A673 (cell line): ENCODE data around the gene TTLL8. TPM values are rescaled to one million over a fixed set of nuclear protein-coding genes. Genes with fewer than 3 reads are reported as not detected.
A peak's percentile ranks its signal among the peaks of the same experiment; 100 is the strongest.

Experiments
- BruUV-seq: library from RNA; stranded (reverse); fragments of 400-500 nt; replicated peaks from 2 replicates; lab custom pipeline; 2021; lab: Mats Ljungman, UMichigan
- CTCF ChIA-PET: fragments of 300-600 bp; sonication (Branson Sonifier 250); formaldehyde crosslinking; loops from one replicate; lab custom pipeline; 2022; ENCODE audit warnings: antibody characterized with exemption; lab: Charles Lee
- POLR2A ChIA-PET: fragments of 300-600 bp; sonication (Branson Sonifier 250); formaldehyde crosslinking; loops from one replicate; lab custom pipeline; 2022; ENCODE audit warnings: antibody characterized with exemption; ENCODE audit not compliant: low non-redundant PET; lab: Charles Lee
- DNase-seq: peaks from one replicate; pipeline ENCODE4 v3.0.0-alpha.2; 2015; ENCODE audit warnings: low spot score
- H3K27ac ChIP-seq: fragments of 200-600 bp; sonication (generic); 2 replicates; pipeline ENCODE4 v1.5.1; 2016; ENCODE audit warnings: mixed run types, low read depth, mild to moderate bottlenecking, mixed read lengths, antibody characterized with exemption, low read length; ENCODE audit not compliant: poor library complexity, severe bottlenecking
- H3K27me3 ChIP-seq: fragments of 200-600 bp; sonication (generic); replicated peaks from 2 replicates; pipeline ENCODE4 v1.6.1; 2017; ENCODE audit warnings: mixed run types, low read depth, mild to moderate bottlenecking, mixed read lengths, antibody characterized with exemption, low read length; ENCODE audit not compliant: insufficient read depth, poor library complexity
- H3K36me3 ChIP-seq: fragments of 200-600 bp; sonication (generic); 2 replicates; pipeline ENCODE4 v1.6.1; 2016; ENCODE audit warnings: mixed run types, mild to moderate bottlenecking, mixed read lengths, antibody characterized with exemption, low read length; ENCODE audit not compliant: insufficient read depth, poor library complexity, severe bottlenecking
- H3K4me1 ChIP-seq: fragments of 200-600 bp; sonication (generic); 2 replicates; pipeline ENCODE4 v1.6.1; 2017; ENCODE audit warnings: mixed run types, mild to moderate bottlenecking, mixed read lengths, antibody characterized with exemption, low read length; ENCODE audit not compliant: insufficient read depth, poor library complexity, severe bottlenecking
- H3K4me3 ChIP-seq: fragments of 200-600 bp; sonication (generic); 2 replicates; pipeline ENCODE4 v1.5.1; 2016; ENCODE audit warnings: low read depth, mixed run types, mild to moderate bottlenecking, mixed read lengths, low read length; ENCODE audit not compliant: poor library complexity, severe bottlenecking
- H3K9me3 ChIP-seq: fragments of 200-600 bp; sonication (generic); 2 replicates; pipeline ENCODE4 v1.6.1; 2016; ENCODE audit warnings: mixed run types, low read depth, mild to moderate bottlenecking, mixed read lengths, antibody characterized with exemption, low read length; ENCODE audit not compliant: poor library complexity, severe bottlenecking
- EZH2 ChIP-seq: fragments of 200-600 bp; sonication (generic); IDR thresholded peaks from 2 replicates; pipeline ENCODE4 v1.6.1; 2017; ENCODE audit warnings: borderline replicate concordance, low read depth, mild to moderate bottlenecking, mixed read lengths, antibody characterized with exemption, low read length; ENCODE audit not compliant: poor library complexity, severe bottlenecking
- intact Hi-C: fragments of 100-400 bp; cut with micrococcal nuclease; formaldehyde crosslinking; loops from one replicate; pipeline ENCODE4 v1.10.0; 2022; ENCODE audit not compliant: unreplicated experiment
- total RNA-seq: library from RNA; stranded (reverse); gene quantifications from 2 replicates; pipeline ENCODE4 v1.2.3, GENCODE V29; 2021
- TF ChIP-seq, protein P1 (sequence below): fragments of 300-800, 200-600 bp; sonication (generic); conservative IDR thresholded peaks from 2 replicates; pipeline ENCODE4 v1.5.1; 2017; ENCODE audit warnings: low read depth, mild to moderate bottlenecking, antibody characterized with exemption, low read length, moderate library complexity, mixed read lengths

The TTLL8 gene
- total RNA-seq, 1 experiment from 2014 or later = not detected

- DNase-seq = peak; percentile 99
- H3K36me3 ChIP-seq = no peaks in the 10 kb centered on the region
- intact Hi-C loops = no loop called here
- no peaks in the 10 kb centered on the region for H3K9me3 ChIP-seq
- H3K4me1 ChIP-seq = peaks cover 11% of the 10 kb centered on the region
- TF ChIP-seq, protein P1, sequence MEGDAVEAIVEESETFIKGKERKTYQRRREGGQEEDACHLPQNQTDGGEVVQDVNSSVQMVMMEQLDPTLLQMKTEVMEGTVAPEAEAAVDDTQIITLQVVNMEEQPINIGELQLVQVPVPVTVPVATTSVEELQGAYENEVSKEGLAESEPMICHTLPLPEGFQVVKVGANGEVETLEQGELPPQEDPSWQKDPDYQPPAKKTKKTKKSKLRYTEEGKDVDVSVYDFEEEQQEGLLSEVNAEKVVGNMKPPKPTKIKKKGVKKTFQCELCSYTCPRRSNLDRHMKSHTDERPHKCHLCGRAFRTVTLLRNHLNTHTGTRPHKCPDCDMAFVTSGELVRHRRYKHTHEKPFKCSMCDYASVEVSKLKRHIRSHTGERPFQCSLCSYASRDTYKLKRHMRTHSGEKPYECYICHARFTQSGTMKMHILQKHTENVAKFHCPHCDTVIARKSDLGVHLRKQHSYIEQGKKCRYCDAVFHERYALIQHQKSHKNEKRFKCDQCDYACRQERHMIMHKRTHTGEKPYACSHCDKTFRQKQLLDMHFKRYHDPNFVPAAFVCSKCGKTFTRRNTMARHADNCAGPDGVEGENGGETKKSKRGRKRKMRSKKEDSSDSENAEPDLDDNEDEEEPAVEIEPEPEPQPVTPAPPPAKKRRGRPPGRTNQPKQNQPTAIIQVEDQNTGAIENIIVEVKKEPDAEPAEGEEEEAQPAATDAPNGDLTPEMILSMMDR = no peak
- no peak for TF ChIP-seq EZH2
- no TSS peak for BruUV-seq
- H3K27ac ChIP-seq = peak overlapping the region; percentile 89
- H3K4me3 ChIP-seq = peak overlapping the region; percentile 56
- ChIA-PET CTCF (interaction anchor here (0.7 kb wide), 1 partner anchor 11 kb away, joined by 3 read pairs; no protein-coding TSS in a partner anchor), POLR2A (interaction anchor here (0.6 kb wide), 1 partner anchor 10 kb away, joined by 8 read pairs; no protein-coding TSS in a partner anchor)
- no peaks in the 10 kb centered on the region for H3K27me3 ChIP-seq
Measured at GRCh38 chr22:49970528-49971231, 87.4 kb downstream of the TTLL8 start.

GRCh38 chr22:49969751-49970527 is 88.2 kb downstream of the TTLL8 start:
- peaks cover 11% of the 10 kb centered on the region for H3K4me1 ChIP-seq
- ChIA-PET CTCF (no interaction called here), POLR2A (no interaction called here)
- intact Hi-C loops = no loop called here
- H3K4me3 ChIP-seq = no peak overlapping the region
- peak overlapping the region; percentile 89 for H3K27ac ChIP-seq
- no peaks in the 10 kb centered on the region for H3K27me3 ChIP-seq
- no peaks in the 10 kb centered on the region for H3K36me3 ChIP-seq
- TF ChIP-seq EZH2 = no peak
- TF ChIP-seq, protein P1 = no peak
- BruUV-seq = no TSS peak
- no peaks in the 10 kb centered on the region for H3K9me3 ChIP-seq
- no peak for DNase-seq

- no peaks in the 10 kb centered on the region for H3K27me3 ChIP-seq
- H3K27ac ChIP-seq = no peak overlapping the region
- no TSS peak for BruUV-seq
- TF ChIP-seq, protein P1 = no peak
- ChIA-PET POLR2A (no interaction called here), CTCF (no interaction called here)
- no peaks in the 10 kb centered on the region for H3K9me3 ChIP-seq
- peaks cover 5% of the 10 kb centered on the region for H3K36me3 ChIP-seq
- H3K4me3 ChIP-seq = no peak overlapping the region
- peaks cover 14% of the 10 kb centered on the region for H3K4me1 ChIP-seq
- intact Hi-C loops = no loop called here
- no peak for DNase-seq
Measured at GRCh38 chr22:49968831-49969661, 89.1 kb downstream of the TTLL8 start.
